Activated CD8-positive, alpha-beta T cell treated with anti-CD3 and anti-CD28 coated beads, Interleukin-2, amount 10 ng/mL, durations not matched to agents 7 days and 5 days (primary cell): ENCODE data around the gene OXSR1. TPM values are rescaled to one million over a fixed set of nuclear protein-coding genes. Genes with fewer than 3 reads are reported as not detected.

Source experiments
- ATAC-seq: fragments of 150-1000 bp; cut with Tn5 transposase; one replicate; pipeline ENCODE4 v1.10.0; 2021; ENCODE audit warnings: moderate library complexity
- CTCF ChIA-PET: fragments of 350-600 bp; sonication (Branson Sonifier 250); formaldehyde crosslinking; loops from one replicate; lab custom pipeline; 2021; ENCODE audit warnings: antibody characterized with exemption; lab: Charles Lee
- POLR2A ChIA-PET: fragments of 350-600 bp; sonication (Branson Sonifier 250); formaldehyde crosslinking; loops from one replicate; lab custom pipeline; 2021; ENCODE audit warnings: antibody characterized with exemption; lab: Charles Lee
- DNase-seq: peaks from one replicate; pipeline ENCODE4 v3.0.0-alpha.2; 2020
- H3K27ac Mint-ChIP-seq: one replicate; pipeline ENCODE4 v1.8.0; 2021; ENCODE audit warnings: mild to moderate bottlenecking, mixed read lengths
- H3K27me3 Mint-ChIP-seq: one replicate; pipeline ENCODE4 v1.8.0; 2021; ENCODE audit warnings: low read depth, mixed read lengths
- H3K36me3 Mint-ChIP-seq: one replicate; pipeline ENCODE4 v1.8.0; 2021; ENCODE audit warnings: low read depth, mixed read lengths
- H3K4me1 Mint-ChIP-seq: one replicate; pipeline ENCODE4 v1.8.0; 2021; ENCODE audit warnings: low read depth, mixed read lengths
- H3K4me3 Mint-ChIP-seq: one replicate; pipeline ENCODE4 v1.8.0; 2021; ENCODE audit warnings: mild to moderate bottlenecking, mixed read lengths
- H3K9me3 Mint-ChIP-seq: one replicate; pipeline ENCODE4 v1.8.0; 2022; ENCODE audit warnings: mixed read lengths; ENCODE audit not compliant: insufficient read depth
- total RNA-seq, 2 experiments: library from RNA; stranded (reverse); gene quantifications; one replicate each; pipeline ENCODE4 v1.2.3, GENCODE V29; 2021

The OXSR1 gene
- total RNA-seq, 2 experiments from 2014 or later = 56.9 to 60.3 TPM

DNA sequence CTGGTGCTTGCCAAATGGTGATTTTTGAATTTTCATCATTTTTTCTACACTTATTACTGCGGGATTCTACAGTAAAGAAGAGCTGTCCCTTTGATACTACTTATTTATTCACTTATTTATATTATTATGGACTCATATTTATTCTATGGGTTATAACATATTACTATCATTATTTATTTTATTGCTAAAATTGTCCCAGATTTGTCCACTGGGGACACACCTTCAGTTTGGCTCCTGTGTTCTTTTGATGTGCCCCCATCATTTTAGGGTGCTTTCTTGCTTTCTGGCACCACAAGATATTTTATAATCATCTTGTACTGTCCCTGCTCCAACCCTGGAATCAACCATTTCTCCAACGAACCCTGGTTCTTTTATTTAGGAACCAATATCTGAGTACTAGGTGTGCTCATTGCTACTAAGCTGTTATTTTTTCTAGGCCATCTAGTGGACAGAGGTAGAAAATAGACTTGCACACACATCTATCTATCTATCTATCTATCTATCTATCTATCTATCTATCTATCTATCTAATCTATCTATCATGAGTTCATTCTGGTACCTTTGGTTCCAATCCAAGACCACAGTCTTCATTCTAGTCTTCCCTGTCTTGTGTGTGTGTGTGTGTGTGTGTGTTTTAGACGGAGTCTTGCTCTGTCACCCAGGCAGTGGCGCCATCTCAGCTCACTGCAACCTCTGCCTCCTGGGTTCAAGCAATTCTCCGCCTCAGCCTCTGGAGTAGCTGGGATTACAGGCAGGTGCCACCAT lies 132.8 kb downstream of the OXSR1 start:
- no peak overlapping the region for H3K27ac Mint-ChIP-seq
- no peaks in the 10 kb centered on the region for H3K36me3 Mint-ChIP-seq
- CTCF ChIA-PET = interaction anchor here (0.6 to 2.1 kb wide), 8 partner anchors 9 to 702 kb away, joined by 3 to 5 read pairs (median 4); partner anchors contain the start of gene XYLB
- no peaks in the 10 kb centered on the region for H3K9me3 Mint-ChIP-seq
- H3K4me1 Mint-ChIP-seq = no peaks in the 10 kb centered on the region
- peaks cover 19% of the 10 kb centered on the region for H3K27me3 Mint-ChIP-seq
- no peak for ATAC-seq
- POLR2A ChIA-PET = no interaction called here
- no peak for DNase-seq
- no peak overlapping the region for H3K4me3 Mint-ChIP-seq

Other genes starting within 250 kb of the OXSR1 start
- 10 to 100 TPM; 14.6 to 15.1 TPM for gene VILL, start 174.8 kb upstream of the OXSR1 start, total RNA-seq
- 10 to 100 TPM in 1 of 2 experiments, 1 to 10 TPM in 1; 9.7 to 10.1 TPM for gene PLCD1, start 135.9 kb upstream of the OXSR1 start, total RNA-seq
- gene DLEC1, start 126.3 kb upstream of the OXSR1 start, total RNA-seq = under 1 TPM; 0.26 to 0.60 TPM
- gene ACAA1, start 28.4 kb upstream of the OXSR1 start, total RNA-seq = 100 to 1,000 TPM in 1 of 2 experiments, 10 to 100 TPM in 1; 99.7 to 104 TPM
- 10 to 100 TPM; 72.5 to 78.6 TPM for gene MYD88, start 26.9 kb upstream of the OXSR1 start, total RNA-seq
- gene SLC22A13, start 100.3 kb downstream of the OXSR1 start, total RNA-seq = 1 to 10 TPM in 1 of 2 experiments, under 1 TPM in 1; 0.58 to 1.0 TPM
- not detected for gene SLC22A14, start 116.8 kb downstream of the OXSR1 start, total RNA-seq
- 1 to 10 TPM; 5.3 to 6.1 TPM for gene XYLB, start 181.2 kb downstream of the OXSR1 start, total RNA-seq